Activated CD4-positive, alpha-beta T cell treated with anti-CD3 and anti-CD28 coated beads, Interleukin-2, amount 10 ng/mL, durations not matched to agents 24 days and 14 days (primary cell): ENCODE results near the gene SLC8A1. TPM values are rescaled to one million over a fixed set of nuclear protein-coding genes. Genes with fewer than 3 reads are reported as not detected.

Experiments
- DNase-seq: peaks from one replicate; pipeline ENCODE4 v3.0.0; 2022
- H3K27ac Mint-ChIP-seq: one replicate; pipeline ENCODE4 v1.8.0; 2022; ENCODE audit warnings: mild to moderate bottlenecking, mixed read lengths
- H3K27me3 Mint-ChIP-seq: one replicate; pipeline ENCODE4 v1.8.0; 2022; ENCODE audit warnings: mixed read lengths
- H3K36me3 Mint-ChIP-seq: one replicate; pipeline ENCODE4 v1.8.0; 2022; ENCODE audit warnings: low read depth, mild to moderate bottlenecking, mixed read lengths
- H3K4me1 Mint-ChIP-seq: one replicate; pipeline ENCODE4 v1.8.0; 2021; ENCODE audit warnings: mixed read lengths
- H3K4me3 Mint-ChIP-seq: one replicate; pipeline ENCODE4 v1.8.0; 2022; ENCODE audit warnings: mild to moderate bottlenecking, moderate library complexity, mixed read lengths
- H3K9me3 Mint-ChIP-seq: one replicate; pipeline ENCODE4 v1.8.0; 2021; ENCODE audit warnings: mixed read lengths
- intact Hi-C: fragments of 100-400 bp; cut with micrococcal nuclease; formaldehyde crosslinking; loops from one replicate; pipeline ENCODE4 v1.15.1; 2023
- total RNA-seq: library from RNA; stranded (reverse); gene quantifications from 2 replicates; pipeline ENCODE4 v1.2.3, GENCODE V29; 2022

Gene SLC8A1
- total RNA-seq, 1 donor from 2014 or later = 5.0 TPM

DNA sequence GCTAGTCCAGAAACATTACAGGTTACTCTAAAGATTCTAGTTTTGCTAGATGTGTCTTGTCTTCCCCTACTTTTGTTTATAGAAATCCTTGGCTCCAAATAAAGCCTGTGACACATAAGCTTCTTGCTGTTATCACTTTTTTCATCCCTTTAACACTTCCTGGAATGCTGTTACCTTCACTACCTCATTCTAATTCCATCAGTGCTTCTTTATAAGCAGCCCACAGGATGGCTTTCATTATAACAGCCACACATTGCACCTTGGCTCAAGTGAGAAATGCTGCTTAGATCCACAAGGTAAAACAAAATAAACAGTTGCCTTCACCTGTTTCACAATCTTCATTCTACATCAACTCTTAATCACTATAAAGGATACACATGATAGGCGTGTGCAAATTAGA is 221.7 kb downstream of the SLC8A1 start:
- Mint-ChIP-seq H3K4me1 (no peaks in the 10 kb centered on the region), H3K27me3 (no peaks in the 10 kb centered on the region), H3K36me3 (no peaks in the 10 kb centered on the region), H3K9me3 (peaks cover 5% of the 10 kb centered on the region), H3K27ac (no peak overlapping the region), H3K4me3 (no peak overlapping the region)
- intact Hi-C loops = no loop called here
- DNase-seq = no peak

DNA sequence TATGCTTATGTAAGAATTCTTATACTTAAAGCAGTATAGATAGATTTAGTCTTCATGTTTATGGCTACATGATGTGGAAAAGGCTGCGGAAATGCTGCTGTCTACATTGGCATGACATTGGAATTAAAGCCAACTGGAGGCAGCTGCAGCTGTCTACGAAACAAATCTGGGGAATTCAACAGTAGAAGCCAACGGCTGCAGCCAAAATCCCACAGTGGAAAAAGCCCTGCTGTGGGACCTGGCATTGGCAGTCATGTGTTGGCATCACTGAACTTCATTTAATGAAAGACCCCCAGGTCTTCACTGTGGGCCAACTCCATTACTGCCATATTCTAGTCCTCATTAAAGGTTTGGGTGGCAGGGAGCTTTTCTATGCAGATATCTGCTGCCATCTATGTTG is 223.6 kb downstream of the SLC8A1 start:
- Mint-ChIP-seq H3K4me3 (no peak overlapping the region), H3K9me3 (peaks cover 9% of the 10 kb centered on the region), H3K27ac (no peak overlapping the region), H3K4me1 (no peaks in the 10 kb centered on the region), H3K27me3 (no peaks in the 10 kb centered on the region), H3K36me3 (no peaks in the 10 kb centered on the region)
- no peak for DNase-seq
- intact Hi-C loops = no loop called here

DNA sequence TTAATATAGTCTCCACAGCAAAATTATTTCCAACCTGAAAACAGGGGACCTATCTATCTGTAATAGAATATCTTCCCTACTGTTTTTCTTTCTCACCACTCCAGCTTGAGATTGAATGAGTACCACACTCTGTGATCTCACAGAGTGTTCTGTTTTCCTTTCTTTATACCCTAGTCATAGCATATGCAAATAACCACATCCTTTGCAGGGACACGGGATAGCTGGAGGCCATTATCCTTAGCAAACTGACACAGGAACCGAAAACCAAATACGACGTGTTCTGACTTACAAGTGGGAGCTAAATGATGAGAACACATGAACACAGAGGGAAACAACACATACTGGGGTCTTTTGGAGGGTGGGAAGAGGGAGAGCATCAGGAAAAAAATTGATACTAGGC is 224.7 kb downstream of the SLC8A1 start:
- no peaks in the 10 kb centered on the region for H3K27me3 Mint-ChIP-seq
- no peaks in the 10 kb centered on the region for H3K4me1 Mint-ChIP-seq
- no peak overlapping the region for H3K4me3 Mint-ChIP-seq
- H3K36me3 Mint-ChIP-seq = peaks cover 2% of the 10 kb centered on the region
- intact Hi-C loops = no loop called here
- peaks cover 8% of the 10 kb centered on the region for H3K9me3 Mint-ChIP-seq
- no peak overlapping the region for H3K27ac Mint-ChIP-seq
- no peak for DNase-seq

DNA sequence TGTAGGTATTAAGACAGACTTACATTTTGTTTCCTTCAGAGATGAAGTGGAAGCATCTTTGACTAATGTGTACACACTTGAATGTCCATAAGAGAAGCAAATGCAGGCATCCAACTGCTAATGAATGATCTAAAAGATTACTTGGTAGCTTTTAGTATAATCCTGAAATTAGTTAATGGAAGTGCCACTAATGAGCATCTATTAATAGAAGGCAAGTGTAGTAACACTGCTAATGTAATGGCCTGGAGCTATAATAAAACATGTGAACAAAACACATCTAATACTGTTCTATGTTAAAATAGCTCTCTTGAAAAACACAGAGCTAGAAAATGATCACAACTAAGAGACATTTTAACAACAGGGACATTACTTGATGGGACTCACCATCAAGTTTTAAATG is 225.3 kb downstream of the SLC8A1 start:
- Mint-ChIP-seq H3K27ac (no peak overlapping the region), H3K4me3 (no peak overlapping the region), H3K27me3 (no peaks in the 10 kb centered on the region), H3K9me3 (peaks cover 6% of the 10 kb centered on the region), H3K36me3 (peaks cover 2% of the 10 kb centered on the region), H3K4me1 (no peaks in the 10 kb centered on the region)
- no peak for DNase-seq
- intact Hi-C loops = no loop called here

DNA sequence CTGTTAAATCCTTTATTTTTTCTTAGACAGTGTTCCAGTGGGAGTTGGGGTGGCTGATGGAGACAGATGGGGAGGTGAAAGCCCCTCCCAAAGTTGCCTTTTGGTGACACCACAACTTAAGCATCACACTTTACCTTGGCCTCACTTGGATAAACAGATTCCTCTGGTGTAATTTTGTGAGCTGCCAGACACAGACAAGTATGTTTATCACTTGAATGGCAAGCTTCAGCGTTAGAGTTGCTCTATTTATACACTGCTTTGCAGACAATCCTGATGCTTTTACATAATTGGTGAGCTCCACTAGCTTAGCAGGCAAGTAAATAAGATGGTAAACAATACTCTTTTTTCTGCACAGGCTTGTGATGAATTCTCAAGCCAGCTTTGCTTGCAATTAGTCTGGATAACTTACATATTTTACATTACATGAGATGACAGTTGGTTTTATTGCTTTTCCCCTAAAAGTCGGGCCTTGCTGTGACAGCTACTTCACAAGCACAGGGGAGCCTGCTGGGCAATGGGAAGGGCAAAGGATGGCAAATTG is 226.2 kb downstream of the SLC8A1 start:
- no peak overlapping the region for H3K4me3 Mint-ChIP-seq
- intact Hi-C loops = no loop called here
- H3K9me3 Mint-ChIP-seq = peaks cover 9% of the 10 kb centered on the region
- no peak overlapping the region for H3K27ac Mint-ChIP-seq
- H3K4me1 Mint-ChIP-seq = no peaks in the 10 kb centered on the region
- H3K27me3 Mint-ChIP-seq = no peaks in the 10 kb centered on the region
- H3K36me3 Mint-ChIP-seq = peaks cover 3% of the 10 kb centered on the region
- no peak for DNase-seq

DNA sequence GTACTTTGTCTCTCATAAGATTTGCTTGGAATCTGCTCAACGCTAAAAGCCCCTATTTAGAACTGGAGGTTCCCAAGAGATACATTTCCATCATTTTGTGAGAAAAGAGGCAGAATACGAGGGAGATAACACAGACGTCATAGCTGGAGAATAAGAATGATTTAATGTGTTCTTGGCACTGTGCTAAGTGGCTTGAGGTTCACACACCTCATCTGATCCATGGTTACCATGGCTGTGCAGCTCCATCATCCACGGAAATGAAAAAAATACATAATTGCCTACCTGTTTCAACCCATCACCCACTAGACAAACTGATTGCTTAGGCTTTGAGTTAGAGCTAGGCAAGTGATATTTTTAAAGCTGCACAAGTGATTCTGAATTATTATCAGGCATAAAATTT is 227.6 kb downstream of the SLC8A1 start:
- Mint-ChIP-seq H3K27me3 (no peaks in the 10 kb centered on the region), H3K4me3 (no peak overlapping the region), H3K36me3 (peaks cover 3% of the 10 kb centered on the region), H3K9me3 (peaks cover 9% of the 10 kb centered on the region), H3K4me1 (no peaks in the 10 kb centered on the region), H3K27ac (no peak overlapping the region)
- intact Hi-C loops = no loop called here
- DNase-seq = no peak

DNA sequence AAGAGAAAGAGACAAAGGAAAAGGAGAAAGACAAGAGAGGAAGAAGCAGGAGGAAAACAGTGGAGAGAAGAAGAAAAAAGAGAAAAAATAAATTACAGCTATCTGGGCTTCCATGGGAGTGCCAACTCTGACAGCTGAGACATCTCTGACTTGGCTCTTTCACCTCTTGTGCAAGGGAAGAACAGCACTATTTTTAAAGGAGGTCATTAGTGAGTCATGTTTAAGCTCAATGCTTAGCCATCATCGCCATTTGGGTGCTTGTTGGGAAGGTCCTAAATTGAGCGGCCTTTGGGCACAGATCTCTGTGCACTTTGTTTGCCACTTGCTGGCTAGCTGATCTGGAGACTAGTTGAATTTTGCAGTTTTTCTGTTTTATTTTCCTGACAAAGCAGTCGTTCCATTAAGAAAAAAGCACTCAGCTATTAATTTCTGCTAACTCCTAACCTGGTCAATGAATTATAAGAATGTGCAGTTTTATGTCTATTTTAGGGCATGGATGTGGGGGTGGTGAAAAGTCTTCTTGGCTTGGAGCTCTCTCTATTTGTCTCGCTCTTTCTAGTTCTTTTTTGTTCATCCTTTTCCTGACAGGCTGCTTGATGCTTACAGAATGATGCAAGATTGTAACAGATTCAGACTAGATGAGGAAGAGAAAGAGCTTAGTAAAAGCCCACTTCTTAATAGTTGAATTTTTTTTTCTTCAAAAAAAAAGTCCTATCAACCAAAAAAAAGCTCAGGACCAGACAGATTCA is 231.5 kb downstream of the SLC8A1 start:
- H3K4me1 Mint-ChIP-seq = no peaks in the 10 kb centered on the region
- H3K27ac Mint-ChIP-seq = no peak overlapping the region
- H3K9me3 Mint-ChIP-seq = peaks cover 15% of the 10 kb centered on the region
- H3K36me3 Mint-ChIP-seq = peaks cover 10% of the 10 kb centered on the region
- H3K4me3 Mint-ChIP-seq = no peak overlapping the region
- no peak for DNase-seq
- intact Hi-C loops = no loop called here
- no peaks in the 10 kb centered on the region for H3K27me3 Mint-ChIP-seq

DNA sequence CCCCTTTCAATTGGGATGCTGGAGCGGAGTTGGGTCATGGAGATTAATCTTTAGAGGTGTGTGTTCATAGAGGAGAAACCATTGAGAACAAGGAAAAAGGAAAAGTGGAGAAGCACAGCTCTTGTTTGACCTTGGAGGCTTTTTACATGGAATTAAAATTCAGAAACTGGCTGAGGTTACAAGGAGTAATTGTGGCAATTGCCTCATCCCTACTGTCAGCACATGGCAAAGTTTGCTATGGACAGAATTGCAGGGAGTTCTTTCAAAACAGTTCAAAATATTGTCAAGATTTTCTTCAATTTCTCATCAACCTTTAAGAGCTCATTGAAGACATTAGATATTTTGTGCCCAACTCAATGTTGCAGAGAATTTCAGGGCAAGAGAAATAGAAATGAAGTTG is 232.7 kb downstream of the SLC8A1 start:
- peaks cover 10% of the 10 kb centered on the region for H3K36me3 Mint-ChIP-seq
- peaks cover 15% of the 10 kb centered on the region for H3K9me3 Mint-ChIP-seq
- intact Hi-C loops = no loop called here
- H3K27me3 Mint-ChIP-seq = no peaks in the 10 kb centered on the region
- DNase-seq = no peak
- no peaks in the 10 kb centered on the region for H3K4me1 Mint-ChIP-seq
- H3K4me3 Mint-ChIP-seq = no peak overlapping the region
- no peak overlapping the region for H3K27ac Mint-ChIP-seq

DNA sequence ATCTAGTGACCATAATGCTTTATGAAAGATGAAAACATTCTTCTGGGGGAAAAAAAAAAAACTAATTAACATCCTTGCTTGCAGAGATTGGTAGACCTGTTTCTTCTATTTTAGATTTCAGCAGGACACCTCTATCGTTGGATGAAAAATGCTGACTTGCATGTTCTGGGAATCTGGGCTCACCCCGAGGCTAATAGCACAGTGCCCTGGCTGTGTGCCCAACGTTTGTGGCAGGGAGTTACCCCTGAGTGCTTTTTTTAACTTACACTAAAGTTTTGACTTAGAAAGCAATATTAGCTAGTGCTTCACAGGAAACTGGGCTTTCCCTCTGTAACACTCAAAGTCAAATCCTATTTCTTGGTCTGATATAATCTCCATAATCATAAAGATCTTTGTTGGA is 233.2 kb downstream of the SLC8A1 start:
- Mint-ChIP-seq H3K36me3 (peaks cover 10% of the 10 kb centered on the region), H3K4me3 (no peak overlapping the region), H3K27me3 (no peaks in the 10 kb centered on the region), H3K4me1 (no peaks in the 10 kb centered on the region), H3K27ac (no peak overlapping the region), H3K9me3 (peaks cover 11% of the 10 kb centered on the region)
- intact Hi-C loops = no loop called here
- DNase-seq = no peak

DNA sequence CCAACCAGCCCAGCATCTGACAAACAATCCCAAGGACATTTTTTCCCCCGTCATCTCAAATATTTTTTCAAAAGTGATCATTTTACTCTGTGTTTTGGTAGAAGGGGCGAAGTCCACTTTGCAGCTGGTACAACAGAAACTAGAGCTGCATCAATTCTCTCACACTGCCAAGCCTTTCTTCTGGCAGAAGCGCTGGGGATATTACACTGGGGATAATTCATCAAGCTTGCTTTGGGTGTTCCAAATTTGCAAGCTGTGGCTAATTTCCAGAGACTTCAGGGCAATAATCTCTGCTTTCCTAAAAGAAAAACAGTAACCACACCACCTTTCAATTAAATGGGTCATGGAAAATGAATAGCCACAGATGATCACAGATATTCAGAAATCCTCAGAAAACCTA is 238.3 kb downstream of the SLC8A1 start:
- no peak for DNase-seq
- intact Hi-C loops = no loop called here
- peaks cover 13% of the 10 kb centered on the region for H3K9me3 Mint-ChIP-seq
- peaks cover 20% of the 10 kb centered on the region for H3K4me1 Mint-ChIP-seq
- H3K27ac Mint-ChIP-seq = no peak overlapping the region
- H3K27me3 Mint-ChIP-seq = no peaks in the 10 kb centered on the region
- peaks cover 11% of the 10 kb centered on the region for H3K36me3 Mint-ChIP-seq
- no peak overlapping the region for H3K4me3 Mint-ChIP-seq

DNA sequence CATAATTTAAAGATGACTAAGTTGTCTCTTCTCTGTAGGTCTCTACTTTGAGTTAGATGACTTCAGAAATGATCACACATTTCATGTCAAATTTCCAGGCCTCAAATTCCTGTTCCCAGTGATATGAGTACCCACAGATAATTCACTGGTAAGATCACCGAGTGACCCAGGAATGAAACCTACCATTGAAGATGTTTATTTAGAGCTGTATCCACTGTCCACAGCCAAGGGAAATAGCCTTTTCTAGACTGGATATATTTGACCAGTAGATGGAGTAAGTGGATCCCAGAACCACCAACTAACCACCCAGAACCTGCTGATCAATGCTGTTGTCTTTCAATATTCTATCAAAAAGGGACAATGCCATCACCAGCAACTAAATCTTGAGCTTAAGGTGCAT is 238.8 kb downstream of the SLC8A1 start:
- H3K36me3 Mint-ChIP-seq = peaks cover 11% of the 10 kb centered on the region
- intact Hi-C loops = no loop called here
- H3K27me3 Mint-ChIP-seq = no peaks in the 10 kb centered on the region
- H3K4me3 Mint-ChIP-seq = no peak overlapping the region
- H3K27ac Mint-ChIP-seq = no peak overlapping the region
- H3K9me3 Mint-ChIP-seq = peaks cover 15% of the 10 kb centered on the region
- peaks cover 20% of the 10 kb centered on the region for H3K4me1 Mint-ChIP-seq
- DNase-seq = no peak

DNA sequence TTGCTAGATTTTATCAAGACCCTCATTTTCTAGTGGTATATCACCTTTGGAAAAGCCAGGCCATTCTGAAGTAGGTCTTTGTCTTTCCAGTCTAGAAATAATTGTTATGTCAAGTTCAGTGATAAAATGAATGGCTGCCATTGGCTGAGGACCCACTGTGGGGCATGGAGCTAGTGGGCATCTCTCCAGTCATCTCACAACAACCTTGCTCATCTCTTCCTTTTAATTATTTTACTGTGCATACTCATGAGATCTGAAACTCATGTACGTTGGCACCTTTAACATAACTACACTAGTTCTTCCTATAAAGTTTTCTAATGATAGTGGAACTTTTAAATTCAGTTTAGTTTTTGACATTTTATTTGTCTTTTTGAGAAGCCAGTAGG is 240.9 kb downstream of the SLC8A1 start:
- Mint-ChIP-seq H3K27ac (peak overlapping the region; percentile 55), H3K27me3 (no peaks in the 10 kb centered on the region), H3K9me3 (peaks cover 16% of the 10 kb centered on the region), H3K36me3 (peaks cover 7% of the 10 kb centered on the region), H3K4me3 (no peak overlapping the region), H3K4me1 (peaks cover 20% of the 10 kb centered on the region)
- intact Hi-C loops = loop anchor here (2.0 kb wide), 4 partner anchors 178 to 298 kb away; no protein-coding TSS in a partner anchor
- no peak for DNase-seq

DNA sequence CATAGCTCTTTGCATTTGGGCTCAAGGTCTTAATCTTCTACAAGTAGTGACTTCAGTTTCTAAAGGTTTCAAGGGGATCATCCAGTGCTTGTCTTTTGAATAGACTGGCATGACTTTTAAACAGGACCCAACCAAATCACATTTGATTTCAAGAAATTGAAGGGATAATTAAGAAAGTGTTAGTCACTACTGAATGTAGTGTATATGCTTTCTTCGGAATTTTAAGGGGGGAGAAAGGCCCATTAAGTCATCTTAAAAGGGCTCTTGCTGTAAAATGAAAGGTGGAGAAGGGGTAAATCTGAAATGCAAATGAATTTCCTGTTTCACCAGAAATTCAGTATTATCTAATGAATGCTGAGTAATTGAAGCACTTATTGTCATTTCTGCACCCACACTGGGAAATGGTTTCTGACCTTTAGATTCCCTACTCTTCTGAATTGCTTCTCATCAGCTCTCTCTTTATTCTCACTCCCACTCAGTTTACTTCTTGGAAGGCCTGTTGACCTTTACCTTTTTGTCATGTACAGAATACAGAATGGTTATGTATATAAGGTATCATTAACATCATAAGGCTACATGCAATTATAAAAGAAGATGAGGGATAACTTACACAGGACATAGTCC is 241.4 kb downstream of the SLC8A1 start:
- Mint-ChIP-seq H3K9me3 (peaks cover 16% of the 10 kb centered on the region), H3K4me1 (peaks cover 20% of the 10 kb centered on the region), H3K27ac (peak overlapping the region; percentile 48), H3K36me3 (peaks cover 7% of the 10 kb centered on the region), H3K27me3 (no peaks in the 10 kb centered on the region), H3K4me3 (no peak overlapping the region)
- no peak for DNase-seq
- intact Hi-C loops = loop anchor here (2.0 kb wide), 4 partner anchors 178 to 298 kb away; no protein-coding TSS in a partner anchor

DNA sequence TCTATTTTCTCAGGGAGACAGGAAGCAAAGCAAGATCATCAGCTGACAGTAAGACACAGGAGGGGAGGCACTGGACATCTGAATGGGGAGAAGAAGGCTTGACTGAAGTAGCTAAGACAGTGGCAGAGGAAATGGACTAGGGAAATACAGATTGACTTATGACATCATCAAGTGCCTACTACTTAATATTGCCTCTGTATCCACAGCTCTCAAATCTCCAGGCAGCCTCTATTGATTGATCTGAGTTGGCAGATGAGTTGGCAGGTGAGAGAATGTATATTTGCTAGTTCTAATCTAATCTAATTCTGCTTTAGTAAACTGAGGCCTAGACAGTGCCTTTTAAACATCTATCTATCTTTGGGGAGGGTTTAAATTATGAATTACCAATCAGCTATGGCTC is 242.1 kb downstream of the SLC8A1 start:
- no peak overlapping the region for H3K4me3 Mint-ChIP-seq
- H3K9me3 Mint-ChIP-seq = peaks cover 19% of the 10 kb centered on the region
- intact Hi-C loops = loop anchor here (2.0 kb wide), 4 partner anchors 177 to 297 kb away; no protein-coding TSS in a partner anchor
- peaks cover 20% of the 10 kb centered on the region for H3K4me1 Mint-ChIP-seq
- H3K36me3 Mint-ChIP-seq = peaks cover 10% of the 10 kb centered on the region
- peak overlapping the region; percentile 48 for H3K27ac Mint-ChIP-seq
- H3K27me3 Mint-ChIP-seq = no peaks in the 10 kb centered on the region
- DNase-seq = no peak
